HG02642 (cell line): ENCODE results near the gene C1QC.
"Not testable (repeated sequence)": the region's sequence is repeated elsewhere in the genome, so short reads cannot be mapped to it uniquely, and the experiment has no call there.

Source experiments
- ATAC-seq: cut with Tn5 transposase; IDR thresholded peaks from one replicate; pipeline ENCODE4 v1.9.1; 2021; ENCODE audit warnings: mild to moderate bottlenecking; ENCODE audit not compliant: unreplicated experiment, poor library complexity

C1QC gene

DNA sequence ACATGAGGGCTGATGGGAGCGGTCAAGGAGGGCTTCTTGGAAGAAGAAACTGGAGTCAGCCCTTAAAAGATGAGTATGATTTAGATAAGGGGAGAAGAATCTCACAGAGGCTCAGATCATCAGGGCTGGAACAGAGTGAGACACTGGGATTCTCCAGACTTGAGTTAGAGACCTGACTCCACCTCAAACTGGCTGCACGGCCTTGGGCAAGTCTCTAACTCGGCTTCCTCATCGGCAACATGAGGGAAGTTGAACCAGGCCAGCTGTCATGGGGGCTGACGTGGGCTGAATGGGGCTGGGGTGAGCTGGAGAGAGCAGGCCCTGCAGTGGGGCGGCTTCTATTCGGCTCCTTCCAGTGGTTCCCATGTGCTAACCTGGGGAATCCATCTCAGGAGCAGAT, 2.5 kb downstream of the C1QC start:
- no peak for ATAC-seq

DNA sequence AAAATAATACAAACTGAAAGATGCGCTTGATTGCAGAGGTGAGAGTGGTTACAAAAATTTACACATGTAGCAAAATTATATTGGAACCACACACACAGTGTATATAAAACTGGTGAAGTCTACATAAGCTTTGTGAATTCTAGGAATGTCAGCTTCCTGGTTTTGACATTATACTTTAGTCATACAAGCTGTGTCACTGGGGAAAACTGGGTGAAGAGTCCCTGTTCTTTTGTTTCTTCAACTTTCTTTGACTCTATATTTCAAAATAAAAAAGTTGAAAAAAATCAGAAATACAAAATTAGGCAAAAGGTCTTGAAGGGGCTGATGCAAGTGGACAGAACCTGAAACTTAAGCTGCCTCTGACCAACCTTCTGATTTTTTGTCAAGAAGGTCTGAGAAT, 3.0 kb downstream of the C1QC start:
- no peak for ATAC-seq

DNA sequence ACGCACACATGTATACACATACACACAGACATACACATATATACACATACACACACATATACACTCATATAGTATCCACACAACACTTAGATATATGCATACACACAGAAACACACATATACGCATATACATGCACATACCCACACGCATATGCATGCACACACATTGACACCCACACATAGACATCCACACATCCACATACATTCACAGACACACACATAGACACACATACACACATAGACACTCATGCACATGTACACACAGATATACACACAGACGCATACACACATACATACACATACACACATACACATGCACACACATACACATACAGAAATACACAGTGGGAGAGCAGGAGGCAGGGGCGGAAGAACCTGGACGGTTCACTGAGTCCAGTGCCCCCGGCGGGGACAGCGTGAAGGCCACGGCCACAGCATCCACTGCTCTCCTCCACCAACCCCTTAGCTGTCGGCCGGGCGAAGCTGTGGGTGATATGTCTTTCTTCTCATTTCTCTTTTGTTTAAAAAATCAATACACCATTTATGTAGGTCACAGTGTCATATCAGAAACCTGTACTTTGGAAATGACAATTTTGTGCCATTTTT, 6.8 kb downstream of the C1QC start:
- ATAC-seq = no peak

DNA sequence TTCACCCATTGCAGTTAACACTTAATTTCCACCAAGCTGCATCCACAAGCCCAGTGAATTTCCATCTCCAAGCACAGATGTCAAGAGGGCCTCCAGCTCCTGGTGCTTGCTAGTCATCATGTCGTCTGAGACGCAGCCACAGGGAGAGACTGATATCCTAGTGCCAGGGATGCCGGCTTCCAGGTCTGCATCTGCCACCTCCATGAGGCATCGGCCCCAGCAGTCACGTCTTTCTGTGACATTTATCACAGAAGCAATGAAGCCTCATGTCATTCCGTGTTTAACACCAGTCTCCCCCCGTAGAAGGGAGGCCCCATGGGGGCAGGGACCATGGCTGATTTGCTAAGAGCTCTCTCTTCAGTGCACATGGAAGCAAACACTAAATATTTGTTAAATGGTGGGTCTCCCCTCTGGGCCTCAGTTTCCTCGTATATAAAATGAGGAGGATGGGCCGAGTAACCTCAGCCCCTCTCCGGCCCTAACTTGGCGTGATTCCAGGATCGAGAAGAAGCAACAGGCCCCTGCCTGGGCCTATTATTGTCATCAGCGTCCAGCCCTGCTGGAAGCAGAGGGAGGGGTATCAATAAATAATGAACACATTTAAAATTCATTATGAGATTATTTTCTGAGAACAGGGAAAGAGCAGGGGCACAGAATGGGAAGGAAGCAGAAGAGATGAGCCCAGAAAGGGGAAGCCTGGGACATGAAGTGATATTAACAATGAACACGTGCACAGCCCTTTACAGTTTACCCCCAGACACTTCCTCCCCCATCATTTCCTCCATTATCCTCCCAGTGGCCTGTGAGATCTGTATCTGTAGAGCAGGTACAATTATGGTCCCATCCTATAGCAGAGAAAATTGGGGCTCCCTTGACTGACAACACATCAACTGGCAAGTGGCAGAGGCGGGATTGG, 8.8 kb downstream of the C1QC start:
- no peak for ATAC-seq

DNA sequence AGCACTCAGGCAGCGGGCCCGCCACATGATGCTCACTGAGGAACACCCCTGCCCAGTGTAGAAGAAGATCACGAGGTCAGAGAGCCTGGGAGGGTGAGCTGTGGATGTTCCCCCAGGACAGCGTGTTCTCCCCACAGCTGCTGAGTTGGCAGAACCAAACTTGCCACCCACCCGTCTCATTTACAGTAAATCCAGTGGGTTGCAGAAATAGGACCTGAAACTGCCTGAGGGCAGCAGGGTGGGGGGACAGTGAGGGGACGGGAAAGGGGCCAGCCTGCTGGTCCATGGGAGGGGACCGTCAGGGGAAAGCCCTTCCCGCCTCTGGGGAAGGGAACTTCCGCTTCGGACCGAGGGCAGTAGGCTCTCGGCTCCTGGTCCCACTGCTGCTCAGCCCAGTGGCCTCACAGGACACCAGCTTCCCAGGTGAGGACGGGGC, 9.5 kb downstream of the C1QC start, which contains the start of gene C1QB:
C1QB (plus strand) TSS at position 356 of the 436 bp plus-strand sequence. CDS start 6,227 bp downstream, outside the sequence.
- ATAC-seq = no peak

- ATAC-seq = no peak
Measured at GRCh38 chr1:22654692-22655091, 11.3 kb downstream of the C1QC start.

DNA sequence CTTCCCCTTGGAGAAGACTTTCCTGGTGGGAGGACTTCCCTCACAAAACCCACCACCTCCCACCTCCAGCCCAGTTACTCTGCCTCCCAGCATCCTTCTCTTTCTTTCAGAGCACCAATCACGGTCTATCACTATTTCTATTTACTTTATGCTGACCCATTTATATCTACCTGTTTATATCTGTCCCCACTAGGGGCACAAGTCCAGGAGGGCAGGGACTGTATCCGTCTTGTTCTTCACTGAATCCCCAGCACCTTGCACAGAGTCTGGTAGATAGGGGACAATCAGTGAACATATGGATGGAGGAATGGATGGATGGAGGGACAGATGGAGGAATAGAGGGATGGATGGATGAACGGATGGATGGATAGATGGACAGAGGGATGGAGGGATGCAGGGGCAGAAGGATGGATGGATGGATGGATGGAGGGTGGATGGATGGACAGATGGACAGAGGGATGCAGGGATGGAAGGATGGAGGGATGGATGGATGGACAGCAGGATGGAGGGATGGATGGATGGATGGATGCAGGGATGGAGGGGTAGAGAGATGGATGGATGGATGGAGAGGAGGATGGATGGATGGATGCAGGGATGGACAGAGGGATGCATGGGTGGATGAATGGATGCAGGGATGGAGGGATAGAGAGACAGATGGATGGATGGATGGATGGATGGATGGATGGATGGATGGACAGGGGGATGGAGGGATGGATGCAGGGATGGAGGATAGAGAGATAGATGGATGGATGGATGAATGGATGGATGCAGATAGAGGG, 15.1 kb downstream of the C1QC start:
- ATAC-seq = no peak

DNA sequence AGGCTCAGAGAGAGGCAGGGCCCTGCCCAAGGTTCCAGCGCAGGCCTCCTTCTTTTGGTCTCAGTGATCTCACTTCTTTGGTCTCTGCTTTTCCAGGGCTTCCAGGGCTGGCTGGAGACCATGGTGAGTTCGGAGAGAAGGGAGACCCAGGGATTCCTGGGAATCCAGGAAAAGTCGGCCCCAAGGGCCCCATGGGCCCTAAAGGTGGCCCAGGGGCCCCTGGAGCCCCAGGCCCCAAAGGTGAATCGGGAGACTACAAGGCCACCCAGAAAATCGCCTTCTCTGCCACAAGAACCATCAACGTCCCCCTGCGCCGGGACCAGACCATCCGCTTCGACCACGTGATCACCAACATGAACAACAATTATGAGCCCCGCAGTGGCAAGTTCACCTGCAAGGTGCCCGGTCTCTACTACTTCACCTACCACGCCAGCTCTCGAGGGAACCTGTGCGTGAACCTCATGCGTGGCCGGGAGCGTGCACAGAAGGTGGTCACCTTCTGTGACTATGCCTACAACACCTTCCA, 17.3 kb downstream of the C1QC start:
- ATAC-seq = no peak

- ATAC-seq = no peak
Measured at GRCh38 chr1:22661880-22662279, 18.4 kb downstream of the C1QC start.

DNA sequence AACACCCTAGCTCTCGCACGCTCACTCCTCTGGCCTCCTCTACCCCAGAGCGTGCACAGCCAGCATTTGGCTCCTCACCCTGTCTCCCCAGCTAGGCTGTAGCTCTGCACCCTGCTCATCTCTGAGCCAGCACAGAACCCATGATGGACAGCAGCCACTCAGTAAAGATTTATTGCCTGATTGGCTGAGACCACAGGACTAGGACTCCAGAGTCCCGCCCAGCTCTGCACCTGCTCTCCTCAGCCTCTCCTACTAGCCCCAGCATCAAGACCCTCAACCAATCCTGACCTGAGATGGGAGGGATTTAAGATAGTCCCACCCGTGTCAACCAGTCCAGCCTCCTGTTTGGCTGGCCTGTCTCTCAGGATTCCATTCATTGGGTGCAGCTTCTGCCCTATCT, 18.9 kb downstream of the C1QC start:
- ATAC-seq = no peak

DNA sequence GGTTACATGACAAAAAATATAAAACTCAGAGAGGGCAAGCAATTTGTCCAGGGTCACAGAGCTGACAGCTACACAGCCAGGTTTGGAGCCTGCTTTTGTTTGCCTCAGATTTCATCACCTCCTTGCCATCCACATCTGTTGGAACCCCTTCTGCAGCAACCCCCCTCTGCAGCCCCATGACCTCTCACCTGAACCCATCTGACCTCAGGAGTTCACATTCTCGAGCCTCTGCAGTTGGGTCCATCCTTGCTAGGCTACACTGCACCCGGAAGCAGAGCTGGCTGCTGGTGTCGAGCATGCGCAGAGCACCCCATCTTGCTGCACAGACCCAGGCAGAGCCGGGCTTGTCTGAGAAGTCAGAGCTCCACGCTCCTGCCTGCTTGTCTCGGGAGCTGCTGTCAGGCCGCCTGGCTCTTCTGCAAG, 19.6 kb downstream of the C1QC start:
- ATAC-seq = no peak

DNA sequence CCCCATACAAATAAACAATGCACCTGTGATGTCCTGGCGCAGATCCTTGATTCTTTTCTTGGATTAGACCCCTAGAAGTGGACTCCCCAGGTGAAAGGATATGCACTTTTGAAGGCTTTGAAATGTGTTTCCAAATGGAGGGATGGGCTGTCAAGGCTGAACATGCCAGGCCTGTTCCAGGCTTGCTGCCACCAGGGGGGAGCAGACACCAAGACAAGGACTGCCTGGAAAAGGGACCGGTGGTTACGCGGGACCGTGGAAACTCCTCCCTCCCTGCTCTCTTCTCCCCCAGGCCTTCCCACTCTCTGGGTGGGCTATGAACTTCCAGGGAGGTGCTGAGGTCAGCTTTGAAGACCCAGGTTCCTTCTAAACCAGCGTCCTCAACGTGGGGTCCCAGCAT, 22.3 kb downstream of the C1QC start:
- no peak for ATAC-seq

DNA sequence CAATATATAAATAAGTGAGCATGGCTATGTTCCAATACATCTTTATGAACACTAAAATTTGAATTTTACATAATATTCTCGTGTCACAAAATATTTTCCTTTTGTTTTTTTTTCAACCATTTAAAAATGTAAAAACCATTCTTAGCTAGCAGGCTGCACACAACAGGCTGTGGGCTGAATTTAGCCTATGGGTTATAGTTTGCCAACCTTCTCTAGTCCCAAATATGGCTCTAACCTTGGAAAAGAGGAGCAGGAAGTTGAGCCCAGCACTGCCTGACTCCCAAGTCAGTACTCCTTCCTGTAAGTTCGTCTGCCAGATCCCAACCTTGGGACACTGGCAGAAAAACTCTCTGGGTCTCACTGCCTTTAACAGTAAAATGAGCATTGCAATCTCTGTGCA, 23.0 kb downstream of the C1QC start:
- ATAC-seq = no peak

DNA sequence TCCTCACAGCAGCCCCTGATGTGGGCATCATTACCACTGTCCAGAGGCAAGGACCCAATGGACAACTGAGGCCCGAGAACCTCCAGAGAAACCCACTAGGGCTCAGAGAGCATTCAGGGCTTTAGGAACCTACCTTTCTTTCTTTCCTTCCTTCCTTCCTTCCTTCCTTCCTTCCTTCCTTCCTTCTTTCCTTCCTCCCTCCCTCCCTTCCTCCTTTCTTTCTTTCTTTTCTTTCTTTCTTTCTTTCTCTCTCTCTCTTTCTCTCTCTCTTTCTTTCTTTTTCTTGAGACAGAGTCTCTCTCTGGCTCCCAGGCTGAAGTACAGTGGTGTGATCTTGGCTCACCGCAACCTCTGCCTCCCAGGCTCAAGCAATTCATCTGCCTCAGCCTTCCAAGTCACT, 25.4 kb downstream of the C1QC start:
- not testable (repeated sequence) for ATAC-seq

DNA sequence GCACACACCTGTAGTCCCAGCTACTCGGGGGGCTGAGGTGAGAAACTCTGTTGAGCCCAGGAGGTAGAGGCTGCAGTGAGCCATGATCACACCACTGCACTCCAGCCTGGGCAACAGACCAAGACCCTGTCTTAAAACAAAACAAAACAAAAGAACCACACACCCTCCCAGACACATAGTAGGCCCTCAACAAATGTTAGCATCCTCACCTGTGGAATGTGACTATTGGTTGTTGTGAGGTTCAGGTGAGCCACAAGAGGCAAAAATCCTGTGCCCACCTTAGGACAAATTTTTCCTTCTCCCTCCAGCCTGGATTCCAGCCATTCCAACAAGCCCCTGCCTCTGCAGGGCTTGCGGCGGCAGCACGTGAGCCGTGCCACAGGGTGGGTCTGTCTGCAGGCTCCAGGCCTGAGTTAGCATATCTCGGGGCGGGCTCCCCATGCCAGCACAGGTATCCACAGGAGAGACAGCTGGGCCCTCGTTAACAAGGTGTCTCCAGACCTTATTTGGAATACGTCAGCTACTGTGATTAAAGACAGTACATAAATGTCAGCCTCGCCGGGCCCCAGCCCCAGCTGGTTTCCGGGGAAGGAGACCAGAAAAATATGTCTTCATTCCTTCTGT, 27.0 kb downstream of the C1QC start:
- ATAC-seq = no peak

DNA sequence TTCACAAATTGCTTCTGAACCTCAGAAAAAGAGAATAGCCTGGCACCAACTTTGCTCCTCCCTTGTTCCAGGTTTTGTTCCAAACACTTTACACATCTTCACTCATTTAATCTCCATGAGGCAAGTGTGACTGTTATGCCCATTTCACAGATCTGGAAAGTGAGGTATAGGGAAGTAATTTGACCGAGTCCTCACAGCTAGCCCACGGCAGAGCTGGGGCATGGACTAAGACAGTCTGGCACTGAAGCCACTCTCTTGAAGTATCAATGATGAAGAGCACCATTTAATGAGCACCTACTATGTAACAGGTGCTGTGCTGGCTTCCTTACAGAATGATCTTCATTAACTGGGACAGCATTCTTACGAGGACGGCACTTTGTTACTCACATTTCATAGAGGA, 28.6 kb downstream of the C1QC start:
- no peak for ATAC-seq

GRCh38 chr1:22673486-22674409, 30.3 kb downstream of the C1QC start:
- ATAC-seq = no peak

DNA sequence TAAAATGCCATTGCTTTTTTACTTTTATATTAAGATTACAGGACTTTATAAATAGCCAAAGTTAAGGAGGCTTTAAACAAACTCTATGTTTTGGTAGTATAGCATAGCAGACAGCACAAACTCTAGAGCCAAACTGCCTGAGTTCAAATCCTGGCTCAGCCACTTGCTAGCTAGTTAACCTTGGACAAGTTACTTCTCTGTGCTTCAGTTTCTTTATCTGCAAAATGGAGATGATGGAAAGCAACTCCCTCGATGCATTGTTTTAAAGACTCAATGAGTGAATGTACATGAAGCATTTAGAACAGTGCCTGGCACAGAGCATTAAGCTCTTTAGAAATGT, 30.9 kb downstream of the C1QC start:
- no peak for ATAC-seq

DNA sequence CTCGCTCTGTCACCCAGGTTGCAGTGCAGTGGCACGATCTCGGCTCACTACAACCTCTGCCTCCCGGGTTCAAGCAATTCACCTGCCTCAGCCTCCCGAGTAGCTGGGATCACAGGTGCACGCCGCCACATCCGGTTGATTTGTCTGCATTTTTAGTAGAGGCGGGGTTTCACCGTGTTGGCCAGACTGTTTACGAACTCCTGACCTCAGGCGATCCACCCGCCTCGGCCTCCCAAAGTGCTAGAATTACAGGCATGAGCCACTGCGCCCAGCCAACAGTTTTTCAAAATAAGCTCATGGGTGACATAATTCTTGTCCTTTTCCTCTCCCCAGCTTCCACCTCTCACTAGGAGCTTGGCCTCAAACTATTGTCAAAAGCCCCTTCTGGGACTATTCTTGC, 32.7 kb downstream of the C1QC start:
- not testable (repeated sequence) for ATAC-seq
